H1 (cell line): ENCODE measurements around the gene ALG2. TPM values are rescaled to one million over a fixed set of nuclear protein-coding genes. Genes with fewer than 3 reads are reported as not detected.

Experiments used
- polyA plus RNA-seq, 7 experiments: library from polyadenylated mRNA; depleted of rRNA in 3 of 7; stranded (reverse) in 5 of 7; unstranded in 2 of 7; fragments of >200 nt in 5 of 7; fragments of 200-250 nt in 2 of 7; gene quantifications; 1 replicate in 5 of 7; 2 replicates in 1 of 7; 4 replicates in 1 of 7; pipeline versions ENCODE4 v1.2.1 to v1.2.3, GENCODE V29; 2011 to 2013; ENCODE audit warnings: missing spikeins in 2 of 7, mixed read lengths in 2 of 7
- small RNA-seq: library from polyadenylated mRNA; stranded (forward); fragments of <200 nt; extraction: miRNeasy Mini kit (QIAGEN cat#:217004); gene quantifications from one replicate; pipeline ENCODE3, GENCODE V24; 2013; ENCODE audit not compliant: insufficient read depth
- total RNA-seq: library from RNA; stranded (reverse); fragmentation: NEBNext Ultra II Directional; extraction: Animal tissue kit (Norgen Biotek cat#: 25700); gene quantifications from 2 replicates; pipeline ENCODE4 v1.2.1, GENCODE V29; 2021

ALG2 gene
- total and polyA plus RNA-seq, 2 of the 8 experiments (the other 6 are each of a cell fraction or from before 2014, with no cell fraction given) = 27.1 to 30.7 TPM

Small RNA genes within 50 kb of the gene (small RNA-seq; reads per million reads assigned to genes)
- not detected for gene RN7SL794P

Other genes starting within 250 kb of the ALG2 start
- gene TGFBR1, start 116.8 kb downstream of the ALG2 start, total RNA-seq = 51.7 and 52.4 TPM in 2 replicates
- 16.8 and 18.6 TPM in 2 replicates for gene TGFBR1, start 116.8 kb downstream of the ALG2 start, polyA plus RNA-seq (2011; rRNA removed)
- gene SEC61B, start 340 bp upstream of the ALG2 start, total RNA-seq = 155 and 163 TPM in 2 replicates
- gene SEC61B, start 340 bp upstream of the ALG2 start, polyA plus RNA-seq (2011; rRNA removed) = 315 and 379 TPM in 2 replicates